ENCODE results near the gene SLC6A6.

SLC6A6 gene

GRCh38 chr3:14490255-14490654 is 87.8 kb downstream of the SLC6A6 start:
- TF ChIP-seq CTCF (conservative IDR thresholded peaks at IDR 0.05; ENCODE audit: low read depth, low read length): no peak

GRCh38 chr3:14490831-14491230 is 88.4 kb downstream of the SLC6A6 start:
- no peak overlapping the region for H3K4me3 ChIP-seq (ENCODE audit: low read length)
- no peak for TF ChIP-seq CTCF (conservative IDR thresholded peaks at IDR 0.05; ENCODE audit: low read depth, low read length)
- no peak for DNase-seq (ENCODE audit: low read depth)

More at GRCh38 chr3:14490255-14490654, 87.8 kb downstream of the SLC6A6 start:
- no peak overlapping the region for H3K4me3 ChIP-seq (ENCODE audit: low read length)
- DNase-seq (ENCODE audit: low read depth): no peak

- no peak for DNase-seq (ENCODE audit: low read depth)
- no peak for TF ChIP-seq CTCF (conservative IDR thresholded peaks at IDR 0.05; ENCODE audit: low read depth, low read length)
Observed at GRCh38 chr3:14491396-14492190, 89.2 kb downstream of the SLC6A6 start.

GRCh38 chr3:14492948-14493881 is 90.8 kb downstream of the SLC6A6 start:
- H3K4me3 ChIP-seq (ENCODE audit: low read length): no peak overlapping the region

More at GRCh38 chr3:14491396-14492190, 89.2 kb downstream of the SLC6A6 start:
- H3K4me3 ChIP-seq (ENCODE audit: low read length): no peak overlapping the region

GRCh38 chr3:14494279-14494972 is 92.0 kb downstream of the SLC6A6 start:
- H3K4me3 ChIP-seq (ENCODE audit: low read length): no peak overlapping the region
- TF ChIP-seq CTCF (conservative IDR thresholded peaks at IDR 0.05; ENCODE audit: low read depth, low read length): no peak
- DNase-seq (ENCODE audit: low read depth): no peak

More at GRCh38 chr3:14492948-14493881, 90.8 kb downstream of the SLC6A6 start:
- no peak for DNase-seq (ENCODE audit: low read depth)
- TF ChIP-seq CTCF (conservative IDR thresholded peaks at IDR 0.05; ENCODE audit: low read depth, low read length): no peak

- H3K4me3 ChIP-seq (ENCODE audit: low read length): no peak overlapping the region
- no peak for DNase-seq (ENCODE audit: low read depth)
- TF ChIP-seq CTCF (conservative IDR thresholded peaks at IDR 0.05; ENCODE audit: low read depth, low read length): no peak
Observed at GRCh38 chr3:14494973-14495300, 92.5 kb downstream of the SLC6A6 start.

All from retinal pigment epithelial cell (primary cell).